GM11168 (cell line): ENCODE measurements around the gene FGFBP1.
"Not testable (repeated sequence)": the region's sequence is repeated elsewhere in the genome, so short reads cannot be mapped to it uniquely, and the experiment has no call there.

Experiments used
- in situ Hi-C: fragments of 300-500 bp; cut with MboI; formaldehyde crosslinking; loops from one replicate; pipeline ENCODE4 v1.12.0; 2022; ENCODE audit warnings: low sequenced_read_pairs; ENCODE audit not compliant: unreplicated experiment

FGFBP1 gene

GRCh38 chr4:15947684-15948083, 9.1 kb upstream of the FGFBP1 start:
- in situ Hi-C loops, result no loop called here

GRCh38 chr4:15945516-15945915, 7.0 kb upstream of the FGFBP1 start:
- in situ Hi-C loops, result no loop called here

- in situ Hi-C loops, result no loop called here
These were observed 6.4 kb upstream of the FGFBP1 start for GRCh38 chr4:15944895-15945294.

- in situ Hi-C loops, result no loop called here
These were observed 3.7 kb upstream of the FGFBP1 start for GRCh38 chr4:15942283-15942682.

- in situ Hi-C loops, result loop anchor here (10.0 kb wide), 1 partner anchor 223 kb away; no protein-coding TSS in a partner anchor
These were observed 358 bp downstream of the FGFBP1 start for GRCh38 chr4:15938182-15938581.

GRCh38 chr4:15936495-15936894, 2.0 kb downstream of the FGFBP1 start:
- in situ Hi-C loops, result loop anchor here (10.0 kb wide), 1 partner anchor 222 kb away; no protein-coding TSS in a partner anchor

- in situ Hi-C loops, result loop anchor here (10.0 kb wide), 1 partner anchor 221 kb away; no protein-coding TSS in a partner anchor
These were observed 2.8 kb downstream of the FGFBP1 start for GRCh38 chr4:15935504-15936402.

- in situ Hi-C loops, result loop anchor here (10.0 kb wide), 1 partner anchor 219 kb away; no protein-coding TSS in a partner anchor
These were observed 4.3 kb downstream of the FGFBP1 start for GRCh38 chr4:15934259-15934658.

GRCh38 chr4:15931451-15932210, 6.9 kb downstream of the FGFBP1 start:
- in situ Hi-C loops, result loop anchor here (10.0 kb wide), 1 partner anchor 217 kb away; no protein-coding TSS in a partner anchor

- in situ Hi-C loops, result loop anchor here (10.0 kb wide), 1 partner anchor 216 kb away; no protein-coding TSS in a partner anchor
These were observed 8.2 kb downstream of the FGFBP1 start for GRCh38 chr4:15930314-15930713.

- in situ Hi-C loops, result no loop called here
These were observed 9.0 kb downstream of the FGFBP1 start for GRCh38 chr4:15929540-15929939.

GRCh38 chr4:15928883-15929282, 9.7 kb downstream of the FGFBP1 start:
- in situ Hi-C loops, result no loop called here

GRCh38 chr4:15926486-15926885, 12.1 kb downstream of the FGFBP1 start:
- in situ Hi-C loops, result no loop called here

GRCh38 chr4:15925830-15926229, 12.7 kb downstream of the FGFBP1 start:
- in situ Hi-C loops, result no loop called here

GRCh38 chr4:15921592-15921932, 17.0 kb downstream of the FGFBP1 start:
- in situ Hi-C loops, result no loop called here

GRCh38 chr4:15920723-15921591, 17.6 kb downstream of the FGFBP1 start:
- in situ Hi-C loops, result no loop called here

- in situ Hi-C loops, result no loop called here
These were observed 19.9 kb downstream of the FGFBP1 start for GRCh38 chr4:15918484-15919129.

- in situ Hi-C loops, result no loop called here
These were observed 21.2 kb downstream of the FGFBP1 start for GRCh38 chr4:15917297-15917696.

- in situ Hi-C loops, result not testable (repeated sequence)
These were observed 22.2 kb downstream of the FGFBP1 start for GRCh38 chr4:15916358-15916757.

GRCh38 chr4:15914736-15915135, 23.8 kb downstream of the FGFBP1 start:
- in situ Hi-C loops, result no loop called here
